GM21526 (cell line): ENCODE results near the gene OR10W1.

Experiments
- ATAC-seq: cut with Tn5 transposase; IDR thresholded peaks from one replicate; pipeline ENCODE4 v1.9.1; 2021; ENCODE audit warnings: moderate library complexity; ENCODE audit not compliant: unreplicated experiment, low FRiP score

Gene OR10W1

GRCh38 chr11:58268142-58268541 lies at the start of gene OR10W1:
TSS of gene OR10W1 (minus strand) at chr11:58268260. CDS start at chr11:58267858, 402 bp downstream.
- ATAC-seq = no peak

- ATAC-seq = no peak
Observed at GRCh38 chr11:58316142-58316541, 48.1 kb upstream of the OR10W1 start.

- no peak for ATAC-seq
Observed at GRCh38 chr11:58301576-58301975, 33.5 kb upstream of the OR10W1 start.

GRCh38 chr11:58292017-58292416 lies 24.0 kb upstream of the OR10W1 start:
- ATAC-seq = no peak

GRCh38 chr11:58289266-58289665 lies 21.2 kb upstream of the OR10W1 start:
- no peak for ATAC-seq

- ATAC-seq = peak; percentile 66
Observed at GRCh38 chr11:58286249-58286648, 18.2 kb upstream of the OR10W1 start.

- no peak for ATAC-seq
Observed at GRCh38 chr11:58285483-58286040, 17.5 kb upstream of the OR10W1 start.

GRCh38 chr11:58276151-58276550 lies 8.1 kb upstream of the OR10W1 start:
- ATAC-seq = no peak

GRCh38 chr11:58275002-58275401 lies 6.9 kb upstream of the OR10W1 start:
- no peak for ATAC-seq

- no peak for ATAC-seq
Observed at GRCh38 chr11:58259983-58260382, 8.1 kb downstream of the OR10W1 start.

GRCh38 chr11:58254936-58255335 lies 13.1 kb downstream of the OR10W1 start:
- no peak for ATAC-seq

GRCh38 chr11:58243954-58244353 lies 24.1 kb downstream of the OR10W1 start:
- ATAC-seq = no peak

GRCh38 chr11:58227956-58228615 lies 40.0 kb downstream of the OR10W1 start:
- no peak for ATAC-seq

- no peak for ATAC-seq
Observed at GRCh38 chr11:58222721-58223120, 45.3 kb downstream of the OR10W1 start.
